HFFc6 (cell line): ENCODE results near the gene DUS1L. TPM values are rescaled to one million over a fixed set of nuclear protein-coding genes. Genes with fewer than 3 reads are reported as not detected.

Experiments used
- DNase-seq: peaks from one replicate; pipeline ENCODE4 v3.0.0-alpha.2; 2018
- H3K27ac Mint-ChIP-seq: 2 replicates; pipeline ENCODE4 v1.8.0; 2020; ENCODE audit warnings: mild to moderate bottlenecking, mixed read lengths
- H3K27me3 Mint-ChIP-seq: 2 replicates; pipeline ENCODE4 v1.8.0; 2021; ENCODE audit warnings: mild to moderate bottlenecking, moderate library complexity, mixed read lengths; ENCODE audit not compliant: insufficient read depth
- H3K36me3 Mint-ChIP-seq: 2 replicates; pipeline ENCODE4 v1.8.0; 2021; ENCODE audit warnings: low read depth, mixed read lengths
- H3K4me1 Mint-ChIP-seq: 2 replicates; pipeline ENCODE4 v1.8.0; 2020; ENCODE audit warnings: low read depth, mixed read lengths
- H3K4me3 Mint-ChIP-seq: 2 replicates; pipeline ENCODE4 v1.8.0; 2020; ENCODE audit warnings: mild to moderate bottlenecking, moderate library complexity, mixed read lengths
- H3K9me3 Mint-ChIP-seq: 2 replicates; pipeline ENCODE4 v1.8.0; 2020; ENCODE audit warnings: mild to moderate bottlenecking, mixed read lengths
- total RNA-seq, 6 experiments: library from RNA; stranded (reverse); fragmentation: NEBNext Ultra II Directional; extraction: Animal tissue kit (Norgen Biotek cat#: 25700); gene quantifications; 2 replicates in 1 of 6; 3 replicates in 5 of 6; pipeline ENCODE4 v1.2.3, GENCODE V29; 2021
- TF ChIP-seq, protein P1 (sequence below): fragments of 200-600 bp; sonication (generic); IDR thresholded peaks from 2 replicates; pipeline ENCODE4 v1.5.0; 2021; ENCODE audit warnings: antibody characterized with exemption, mild to moderate bottlenecking

DUS1L gene
- total RNA-seq, 6 experiments from 2014 or later, result 65.8 to 86.8 (median 71.2) TPM

DNA sequence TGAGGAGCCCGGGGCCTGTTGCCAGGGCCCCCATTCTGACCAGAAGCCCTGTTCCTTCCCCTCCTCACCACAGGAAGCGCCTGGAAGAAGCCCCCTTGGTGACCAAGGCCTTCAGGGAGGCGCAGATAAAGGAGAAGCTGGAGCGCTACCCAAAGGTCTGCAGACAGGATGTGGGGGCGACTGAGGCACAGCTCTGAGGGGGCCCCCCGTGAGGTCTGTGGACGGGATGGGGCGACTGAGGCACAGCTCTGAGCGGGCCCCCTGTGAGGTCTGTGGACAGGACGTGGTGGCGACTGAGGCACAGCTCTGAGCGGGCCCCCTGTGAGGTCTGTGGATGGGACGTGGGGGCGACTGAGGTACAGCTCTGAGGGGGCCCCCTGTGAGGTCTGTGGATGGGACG lies 56.2 kb downstream of the DUS1L start:
- H3K4me3 Mint-ChIP-seq, result no peak overlapping the region
- H3K4me1 Mint-ChIP-seq, result peaks cover 18% of the 10 kb centered on the region
- no peaks in the 10 kb centered on the region; the same call in 1 of the 2 replicates for H3K27me3 Mint-ChIP-seq
- no peak overlapping the region for H3K27ac Mint-ChIP-seq
- TF ChIP-seq, protein P1, sequence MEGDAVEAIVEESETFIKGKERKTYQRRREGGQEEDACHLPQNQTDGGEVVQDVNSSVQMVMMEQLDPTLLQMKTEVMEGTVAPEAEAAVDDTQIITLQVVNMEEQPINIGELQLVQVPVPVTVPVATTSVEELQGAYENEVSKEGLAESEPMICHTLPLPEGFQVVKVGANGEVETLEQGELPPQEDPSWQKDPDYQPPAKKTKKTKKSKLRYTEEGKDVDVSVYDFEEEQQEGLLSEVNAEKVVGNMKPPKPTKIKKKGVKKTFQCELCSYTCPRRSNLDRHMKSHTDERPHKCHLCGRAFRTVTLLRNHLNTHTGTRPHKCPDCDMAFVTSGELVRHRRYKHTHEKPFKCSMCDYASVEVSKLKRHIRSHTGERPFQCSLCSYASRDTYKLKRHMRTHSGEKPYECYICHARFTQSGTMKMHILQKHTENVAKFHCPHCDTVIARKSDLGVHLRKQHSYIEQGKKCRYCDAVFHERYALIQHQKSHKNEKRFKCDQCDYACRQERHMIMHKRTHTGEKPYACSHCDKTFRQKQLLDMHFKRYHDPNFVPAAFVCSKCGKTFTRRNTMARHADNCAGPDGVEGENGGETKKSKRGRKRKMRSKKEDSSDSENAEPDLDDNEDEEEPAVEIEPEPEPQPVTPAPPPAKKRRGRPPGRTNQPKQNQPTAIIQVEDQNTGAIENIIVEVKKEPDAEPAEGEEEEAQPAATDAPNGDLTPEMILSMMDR, result no peak
- no peaks in the 10 kb centered on the region for H3K9me3 Mint-ChIP-seq
- DNase-seq, result no peak
- H3K36me3 Mint-ChIP-seq, result no peaks in the 10 kb centered on the region

DNA sequence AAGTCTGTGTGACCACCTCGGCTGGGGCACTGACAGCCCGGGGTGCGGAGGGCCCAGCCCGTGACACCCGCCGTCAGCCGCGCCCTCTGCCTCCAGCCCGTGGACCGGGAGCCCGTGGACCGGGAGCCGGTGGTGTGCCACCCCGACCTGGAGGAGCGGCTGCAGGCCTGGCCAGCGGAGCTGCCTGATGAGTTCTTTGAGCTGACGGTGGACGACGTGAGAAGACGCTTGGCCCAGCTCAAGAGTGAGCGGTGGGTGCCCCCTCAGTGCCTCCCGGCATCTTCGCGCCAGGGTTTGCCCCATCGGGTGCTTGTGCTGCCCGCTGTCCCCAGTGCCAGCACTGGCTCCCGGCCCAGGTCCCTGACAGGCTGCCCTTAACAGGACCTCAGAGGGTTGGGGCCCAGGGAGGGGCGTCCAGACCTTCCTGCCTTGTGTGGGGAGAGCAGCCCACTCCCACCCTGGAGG lies 56.6 kb downstream of the DUS1L start:
- TF ChIP-seq, protein P1, result no peak
- no peak overlapping the region for H3K27ac Mint-ChIP-seq
- no peak for DNase-seq
- H3K9me3 Mint-ChIP-seq, result no peaks in the 10 kb centered on the region
- H3K36me3 Mint-ChIP-seq, result no peaks in the 10 kb centered on the region
- H3K4me1 Mint-ChIP-seq, result peaks cover 18% of the 10 kb centered on the region
- H3K4me3 Mint-ChIP-seq, result no peak overlapping the region
- no peaks in the 10 kb centered on the region; the same call in 1 of the 2 replicates for H3K27me3 Mint-ChIP-seq

DNA sequence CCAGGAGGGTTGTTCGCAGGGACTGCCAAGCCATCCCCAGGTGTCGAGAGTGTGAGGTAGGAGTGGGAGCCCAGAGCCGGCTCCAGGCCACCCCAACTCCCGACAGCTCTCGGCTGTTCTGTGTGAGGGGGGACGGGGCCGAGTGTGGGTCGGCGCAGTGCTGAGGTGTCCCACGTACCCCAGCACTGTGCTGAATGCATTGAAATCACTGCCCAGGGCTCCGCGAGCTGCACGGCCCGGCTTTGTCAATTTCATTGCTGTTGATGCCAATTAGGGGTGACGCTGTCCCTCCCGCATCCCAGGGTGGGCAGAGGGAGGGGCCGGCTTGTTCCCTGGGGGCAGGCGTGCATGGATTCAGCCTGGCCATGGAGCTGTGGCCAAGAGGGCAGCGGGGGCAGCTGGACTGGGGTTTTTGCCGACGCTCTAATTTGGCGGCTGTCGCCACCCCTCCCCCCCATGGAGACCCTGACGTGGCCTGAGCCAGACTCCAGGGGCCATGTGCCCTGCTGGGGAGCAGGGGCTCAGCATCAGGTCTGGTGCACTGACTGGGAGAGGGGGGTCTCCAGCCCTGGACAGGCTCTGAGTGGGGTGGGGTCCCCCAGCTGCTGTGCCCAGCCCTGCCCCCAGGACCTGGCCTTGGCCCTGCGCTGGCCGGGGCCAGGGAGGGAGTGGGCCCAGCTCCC lies 57.2 kb downstream of the DUS1L start:
- Mint-ChIP-seq H3K36me3 (no peaks in the 10 kb centered on the region), H3K27me3 (no peaks in the 10 kb centered on the region; the same call in 1 of the 2 replicates), H3K4me1 (peaks cover 22% of the 10 kb centered on the region), H3K9me3 (no peaks in the 10 kb centered on the region), H3K27ac (no peak overlapping the region), H3K4me3 (no peak overlapping the region)
- TF ChIP-seq, protein P1, result no peak
- DNase-seq, result no peak

Other genes starting within 250 kb of the DUS1L start
- gene MCRIP1, start 232.5 kb downstream of the DUS1L start, total RNA-seq, result 100 to 1,000 TPM in 2 of 6 experiments, 10 to 100 TPM in 4; 88.0 to 103 (median 92.8) TPM
- not detected for gene PPP1R27, start 230.8 kb downstream of the DUS1L start, total RNA-seq
- gene P4HB, start 205.3 kb downstream of the DUS1L start, total RNA-seq, result 100 to 1,000 TPM; 790 to 981 (median 910) TPM
- gene ARHGDIA, start 194.5 kb downstream of the DUS1L start, total RNA-seq, result 1,000 to 10,000 TPM in 1 of 6 experiments, 100 to 1,000 TPM in 5; 758 to 1,040 (median 908) TPM
- gene ALYREF, start 174.2 kb downstream of the DUS1L start, total RNA-seq, result 100 to 1,000 TPM; 101 to 151 (median 135) TPM
- 100 to 1,000 TPM; 151 to 169 (median 156) TPM for gene ANAPC11, start 174.1 kb downstream of the DUS1L start, total RNA-seq
- 1 to 10 TPM in 1 of 6 experiments, under 1 TPM in 5; 0.53 to 1.5 (median 0.71) TPM for gene NPB, start 163.6 kb downstream of the DUS1L start, total RNA-seq
- 10 to 100 TPM; 33.2 to 45.8 (median 35.8) TPM for gene PCYT2, start 154.4 kb downstream of the DUS1L start, total RNA-seq
- gene SIRT7, start 147.6 kb downstream of the DUS1L start, total RNA-seq, result 10 to 100 TPM; 16.2 to 20.7 (median 18.5) TPM
- gene MAFG, start 138.1 kb downstream of the DUS1L start, total RNA-seq, result 10 to 100 TPM; 17.7 to 22.4 (median 18.2) TPM
- gene PYCR1, start 128.5 kb downstream of the DUS1L start, total RNA-seq, result 100 to 1,000 TPM in 4 of 6 experiments, 10 to 100 TPM in 2; 97.9 to 147 (median 110) TPM
- gene MYADML2, start 118.6 kb downstream of the DUS1L start, total RNA-seq, result not detected
- under 1 TPM in 2 of 6 experiments, not detected in 4; 0.10 to 0.14 TPM for gene NOTUM, start 104.6 kb downstream of the DUS1L start, total RNA-seq
- 10 to 100 TPM; 26.6 to 36.8 (median 34.7) TPM for gene ASPSCR1, start 88.2 kb downstream of the DUS1L start, total RNA-seq
- 10 to 100 TPM; 60.6 to 83.9 (median 73.3) TPM for gene CENPX, start 42.9 kb downstream of the DUS1L start, total RNA-seq
- gene LRRC45, start 42.5 kb downstream of the DUS1L start, total RNA-seq, result 10 to 100 TPM in 3 of 6 experiments, 1 to 10 TPM in 3; 6.8 to 10.5 (median 10.0) TPM
- 1 to 10 TPM; 4.3 to 8.5 (median 5.6) TPM for gene RAC3, start 34.1 kb downstream of the DUS1L start, total RNA-seq
- gene DCXR, start 28.1 kb downstream of the DUS1L start, total RNA-seq, result 100 to 1,000 TPM in 1 of 6 experiments, 10 to 100 TPM in 5; 73.4 to 100 (median 84.8) TPM
- 10 to 100 TPM; 37.6 to 48.5 (median 40.1) TPM for gene RFNG, start 14.0 kb downstream of the DUS1L start, total RNA-seq
- gene GPS1, start 13.9 kb downstream of the DUS1L start, total RNA-seq, result 100 to 1,000 TPM; 127 to 144 (median 141) TPM
- 100 to 1,000 TPM; 108 to 138 (median 112) TPM for gene FASN, start 32.4 kb upstream of the DUS1L start, total RNA-seq
- gene CCDC57, start 147.0 kb upstream of the DUS1L start, total RNA-seq, result 10 to 100 TPM; 12.8 to 15.6 (median 13.6) TPM
- 100 to 1,000 TPM; 475 to 624 (median 523) TPM for gene SLC16A3, start 163.2 kb upstream of the DUS1L start, total RNA-seq
- 100 to 1,000 TPM; 116 to 128 (median 118) TPM for gene CSNK1D, start 207.9 kb upstream of the DUS1L start, total RNA-seq